Osteoblast (primary cell): Measurements from ENCODE around the gene RCAN2. TPM values are rescaled to one million over a fixed set of nuclear protein-coding genes. Genes with fewer than 3 reads are reported as not detected.

Experiments
- DNase-seq: peaks from one replicate; pipeline ENCODE4 v3.0.0; 2011; ENCODE audit warnings: low spot score, mixed read lengths; ENCODE audit not compliant: insufficient read length; ENCODE audit errors: missing footprints
- H2AFZ ChIP-seq: 2 replicates; pipeline ENCODE4 v1.6.0; 2011; ENCODE audit warnings: mild to moderate bottlenecking, low read length
- H3K27ac ChIP-seq: 2 replicates; pipeline ENCODE4 v1.5.1; 2011; ENCODE audit warnings: mild to moderate bottlenecking, low read depth, low read length, moderate library complexity
- H3K27me3 ChIP-seq: 2 replicates; pipeline ENCODE4 v1.6.0; 2012; ENCODE audit warnings: mild to moderate bottlenecking, control low read depth, inconsistent platforms, low read length, moderate library complexity; ENCODE audit not compliant: insufficient read depth
- H3K36me3 ChIP-seq: 2 replicates; pipeline ENCODE4 v1.5.1; 2011; ENCODE audit warnings: mild to moderate bottlenecking, low read length, control low read depth, moderate library complexity; ENCODE audit not compliant: insufficient read depth
- H3K4me1 ChIP-seq: 2 replicates; pipeline ENCODE4 v1.5.1; 2011; ENCODE audit warnings: mild to moderate bottlenecking, low read length, control low read depth, moderate library complexity; ENCODE audit not compliant: insufficient read depth
- H3K4me2 ChIP-seq: 2 replicates; pipeline ENCODE4 v1.6.0; 2011; ENCODE audit warnings: mild to moderate bottlenecking, low read length; ENCODE audit not compliant: insufficient read depth
- H3K4me3 ChIP-seq: fragments of 200-600 bp; sonication (generic); 3 replicates; pipeline ENCODE4 v1.5.1; 2012; ENCODE audit warnings: mild to moderate bottlenecking, low read length, inconsistent platforms; ENCODE audit not compliant: insufficient read depth
- H3K79me2 ChIP-seq: 2 replicates; pipeline ENCODE4 v1.6.0; 2012; ENCODE audit warnings: mild to moderate bottlenecking, low read length, control low read depth, inconsistent platforms; ENCODE audit not compliant: insufficient read depth
- H3K9me3 ChIP-seq: 2 replicates; pipeline ENCODE4 v1.5.1; 2011; ENCODE audit warnings: low read depth, low read length, control low read depth
- H4K20me1 ChIP-seq: 2 replicates; pipeline ENCODE4 v1.6.0; 2012; ENCODE audit warnings: mild to moderate bottlenecking, low read length, control low read depth; ENCODE audit not compliant: insufficient read depth
- total RNA-seq: library from RNA; depleted of rRNA; stranded (reverse); fragments of >200 nt; gene quantifications from 2 replicates; pipeline ENCODE4 v1.2.3, GENCODE V29; 2012
- TF ChIP-seq, protein P1 (sequence below): IDR thresholded peaks from 2 replicates; pipeline ENCODE4 v1.5.1; 2011; ENCODE audit warnings: mild to moderate bottlenecking, low read depth, low read length, moderate library complexity; ENCODE audit errors: extremely low read depth

The RCAN2 gene
- total RNA-seq, 1 donor = 14.1 TPM

DNA sequence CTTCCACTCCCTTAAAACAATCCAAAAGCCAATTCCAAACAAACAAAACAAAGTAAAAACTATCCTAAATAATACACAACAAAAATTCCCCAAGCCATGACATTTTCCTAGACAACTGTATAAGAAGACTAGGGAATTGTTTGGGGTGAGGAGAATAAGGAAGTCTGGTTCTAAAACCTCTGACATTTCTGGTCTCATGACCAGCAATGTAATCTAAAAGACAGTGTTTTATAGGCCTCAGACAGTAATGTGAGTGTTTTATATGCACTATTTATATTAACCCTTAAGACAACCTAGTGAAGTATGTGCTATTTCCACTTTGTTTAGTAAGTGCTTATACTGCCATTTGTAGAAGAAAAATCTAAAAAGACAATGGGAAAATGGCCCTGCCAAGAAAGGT is 13.0 kb upstream of the RCAN2 start:
- Histone ChIP-seq H3K79me2 (no peaks in the 10 kb centered on the region), H3K27ac (no peak overlapping the region), H3K27me3 (peaks cover 9% of the 10 kb centered on the region), H4K20me1 (no peaks in the 10 kb centered on the region), H3K9me3 (no peaks in the 10 kb centered on the region), H3K36me3 (no peaks in the 10 kb centered on the region), H2AFZ (no peak overlapping the region), H3K4me2 (no peak overlapping the region), H3K4me3 (no peak overlapping the region), H3K4me1 (peaks cover 9% of the 10 kb centered on the region)
- DNase-seq = no peak
- TF ChIP-seq, protein P1, sequence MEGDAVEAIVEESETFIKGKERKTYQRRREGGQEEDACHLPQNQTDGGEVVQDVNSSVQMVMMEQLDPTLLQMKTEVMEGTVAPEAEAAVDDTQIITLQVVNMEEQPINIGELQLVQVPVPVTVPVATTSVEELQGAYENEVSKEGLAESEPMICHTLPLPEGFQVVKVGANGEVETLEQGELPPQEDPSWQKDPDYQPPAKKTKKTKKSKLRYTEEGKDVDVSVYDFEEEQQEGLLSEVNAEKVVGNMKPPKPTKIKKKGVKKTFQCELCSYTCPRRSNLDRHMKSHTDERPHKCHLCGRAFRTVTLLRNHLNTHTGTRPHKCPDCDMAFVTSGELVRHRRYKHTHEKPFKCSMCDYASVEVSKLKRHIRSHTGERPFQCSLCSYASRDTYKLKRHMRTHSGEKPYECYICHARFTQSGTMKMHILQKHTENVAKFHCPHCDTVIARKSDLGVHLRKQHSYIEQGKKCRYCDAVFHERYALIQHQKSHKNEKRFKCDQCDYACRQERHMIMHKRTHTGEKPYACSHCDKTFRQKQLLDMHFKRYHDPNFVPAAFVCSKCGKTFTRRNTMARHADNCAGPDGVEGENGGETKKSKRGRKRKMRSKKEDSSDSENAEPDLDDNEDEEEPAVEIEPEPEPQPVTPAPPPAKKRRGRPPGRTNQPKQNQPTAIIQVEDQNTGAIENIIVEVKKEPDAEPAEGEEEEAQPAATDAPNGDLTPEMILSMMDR = no peak

DNA sequence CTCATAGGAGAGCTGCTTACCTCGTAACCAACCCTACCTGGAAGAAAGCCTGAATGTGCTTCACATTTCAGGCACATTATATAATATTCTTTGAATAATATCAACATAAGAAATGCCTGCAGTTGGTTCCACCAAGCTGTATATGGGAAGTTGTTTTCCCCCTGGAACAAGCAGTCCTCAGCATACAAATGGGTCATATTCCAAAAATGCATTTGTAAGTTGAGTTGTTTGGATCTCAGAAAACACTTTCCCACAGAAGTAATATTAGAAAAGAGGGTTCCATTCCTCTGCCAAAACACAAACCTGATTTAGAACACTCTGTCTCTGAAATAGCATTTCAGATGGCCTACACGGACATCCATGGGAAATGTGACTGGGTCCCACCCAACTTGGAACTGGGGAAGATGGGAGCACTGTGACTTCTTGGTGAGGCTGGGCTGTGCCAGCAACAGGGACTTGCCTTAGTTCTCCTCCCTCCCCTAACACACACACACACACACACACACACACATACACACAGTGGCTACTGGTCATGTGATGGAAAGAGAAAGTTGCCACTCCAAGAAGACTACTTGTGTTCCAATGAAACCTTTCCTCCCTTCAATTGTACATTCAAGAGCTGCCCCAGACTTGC is 11.4 kb upstream of the RCAN2 start:
- TF ChIP-seq, protein P1 = no peak
- no peak overlapping the region for H3K4me3 ChIP-seq
- H3K79me2 ChIP-seq = no peaks in the 10 kb centered on the region
- H3K9me3 ChIP-seq = no peaks in the 10 kb centered on the region
- no peak for DNase-seq
- no peak overlapping the region for H3K27ac ChIP-seq
- peaks cover 9% of the 10 kb centered on the region for H3K4me1 ChIP-seq
- H3K27me3 ChIP-seq = peaks cover 15% of the 10 kb centered on the region
- peak overlapping the region; percentile 35 for H2AFZ ChIP-seq
- no peak overlapping the region for H3K4me2 ChIP-seq
- no peaks in the 10 kb centered on the region for H3K36me3 ChIP-seq
- H4K20me1 ChIP-seq = no peaks in the 10 kb centered on the region

DNA sequence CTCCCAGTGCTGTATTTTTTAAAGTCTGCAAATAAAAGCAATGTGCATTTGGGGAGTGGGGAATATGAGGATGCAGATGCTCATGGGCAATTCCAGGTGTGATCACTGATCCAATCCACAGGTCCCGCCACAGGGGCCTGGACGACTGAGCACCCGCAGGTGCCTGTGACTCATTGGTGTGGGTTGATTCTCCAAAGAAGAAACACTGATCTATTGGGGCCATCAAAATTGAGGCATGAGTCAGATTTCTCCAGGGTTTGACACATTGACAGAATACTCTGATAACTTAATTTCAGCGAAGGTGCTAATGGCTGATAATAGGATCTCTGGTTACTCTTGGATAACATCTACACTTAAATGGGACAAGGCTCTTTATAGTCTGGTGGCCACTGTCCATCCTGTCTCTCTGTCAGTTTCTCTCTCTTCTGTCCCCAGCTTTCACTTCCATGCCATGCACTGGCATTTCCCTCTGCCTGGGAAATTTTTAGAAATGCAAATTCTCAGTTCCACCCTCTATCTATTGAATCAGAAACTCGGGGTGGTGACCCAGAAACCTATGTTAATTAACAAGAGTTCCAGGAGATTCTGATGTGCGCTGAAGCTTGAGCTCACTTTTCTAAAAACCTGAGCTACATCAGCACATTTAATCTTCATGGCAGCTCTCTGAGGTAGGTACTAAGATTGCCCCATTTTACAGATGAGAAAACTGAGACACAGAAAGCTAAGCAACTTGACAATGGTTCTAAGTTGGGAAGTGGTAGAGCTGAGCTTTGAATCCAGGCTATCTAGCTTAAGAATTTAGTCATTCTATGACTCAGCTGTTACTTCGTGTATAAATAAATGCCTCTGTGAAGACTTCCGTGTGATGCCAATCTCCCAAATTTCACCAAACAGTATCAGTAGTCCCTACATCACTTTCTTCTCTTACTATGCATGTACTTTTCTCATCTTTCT is 10.2 kb upstream of the RCAN2 start:
- no peak overlapping the region for H2AFZ ChIP-seq

More for the DNA sequence above, 10.2 kb upstream of the RCAN2 start:
- Histone ChIP-seq H4K20me1 (no peaks in the 10 kb centered on the region), H3K27me3 (peaks cover 15% of the 10 kb centered on the region), H3K36me3 (no peaks in the 10 kb centered on the region), H3K4me3 (no peak overlapping the region), H3K79me2 (no peaks in the 10 kb centered on the region), H3K4me1 (peaks cover 9% of the 10 kb centered on the region), H3K9me3 (no peaks in the 10 kb centered on the region), H3K4me2 (no peak overlapping the region), H3K27ac (no peak overlapping the region)
- TF ChIP-seq, protein P1 = no peak
- no peak for DNase-seq
